Keratinocyte (primary cell): Measurements from ENCODE around the gene UPF1.
"Not testable (repeated sequence)": the region's sequence is repeated elsewhere in the genome, so short reads cannot be mapped to it uniquely, and the experiment has no call there.

Experiments used
- CTCF ChIP-seq, 3 experiments: IDR thresholded peaks in 1 of 3; conservative IDR thresholded peaks in 1 of 3; optimal IDR thresholded peaks in 1 of 3; 2 replicates in 2 of 3; 3 replicates in 1 of 3; pipeline versions ENCODE3 to v1.5.1; 2011; ENCODE audit warnings: low read length in 3 of 3, mild to moderate bottlenecking in 3 of 3, moderate library complexity in 2 of 3, control low read depth in 1 of 3, inconsistent platforms in 1 of 3; ENCODE audit not compliant: insufficient read depth in 2 of 3; ENCODE audit errors: extremely low read depth in 1 of 3
- EZH2 ChIP-seq: IDR thresholded peaks from one replicate; pipeline ENCODE4 v1.6.1; 2012; ENCODE audit warnings: inconsistent platforms, mild to moderate bottlenecking, low read length, moderate library complexity

- TF ChIP-seq CTCF (optimal IDR thresholded peaks at IDR 0.05 in 1 of 3, IDR thresholded peaks at IDR 0.05 in 1 of 3, conservative IDR thresholded peaks at IDR 0.05 in 1 of 3; ENCODE audit: extremely low read depth in 1 of 3, insufficient read depth in 2 of 3, low read length in 3 of 3); EZH2: not testable (repeated sequence)
Observed at GRCh38 chr19:18902519-18902918, 70.8 kb downstream of the UPF1 start.
